HepG2 (cell line): Measurements from ENCODE around the gene COL18A1. TPM values are rescaled to one million over a fixed set of nuclear protein-coding genes. Genes with fewer than 3 reads are reported as not detected.

Experiments
- AHR ChIP-seq: IDR thresholded peaks from 2 replicates; pipeline ENCODE4 v1.6.1; 2018; ENCODE audit warnings: missing genetic modification reagents, missing compliant biosample characterization
- DPF2 ChIP-seq: sonication (generic); formaldehyde crosslinking; IDR thresholded peaks from 2 replicates; pipeline ENCODE4 v1.4.0; 2020; ENCODE audit warnings: mild to moderate bottlenecking, low read depth, missing genetic modification reagents, borderline replicate concordance
- GLI4 ChIP-seq: sonication (generic); formaldehyde crosslinking; IDR thresholded peaks from 2 replicates; pipeline ENCODE4 v1.5.1; 2020; ENCODE audit warnings: missing genetic modification reagents, mild to moderate bottlenecking, moderate library complexity, borderline replicate concordance
- MBNL3 ChIP-seq: fragments of 250-450 bp; sonication (Bioruptor Pico); conservative IDR thresholded peaks from 2 replicates; pipeline ENCODE4 v1.8.0; 2022; ENCODE audit warnings: mild to moderate bottlenecking, inconsistent platforms
- MED8 ChIP-seq: sonication (generic); formaldehyde crosslinking; IDR thresholded peaks from 2 replicates; pipeline ENCODE4 v1.8.1; 2023; ENCODE audit warnings: mild to moderate bottlenecking, missing genetic modification reagents; ENCODE audit not compliant: insufficient replicate concordance
- MXD4 ChIP-seq: IDR thresholded peaks from 2 replicates; pipeline ENCODE4 v1.6.1; 2016; ENCODE audit warnings: mild to moderate bottlenecking, missing biosample characterization, missing genetic modification reagents
- NR2F2 ChIP-seq: IDR thresholded peaks from 2 replicates; pipeline ENCODE4 v1.6.1; 2012; ENCODE audit warnings: low read depth, inconsistent platforms, borderline replicate concordance
- PRDM4 ChIP-seq: sonication (generic); formaldehyde crosslinking; IDR thresholded peaks from 2 replicates; pipeline ENCODE4 v1.9.0; 2021; ENCODE audit warnings: missing genetic modification reagents, borderline replicate concordance
- SP5 ChIP-seq: IDR thresholded peaks from 2 replicates; pipeline ENCODE4 v1.6.1; 2016; ENCODE audit warnings: low read depth, borderline replicate concordance
- SRF ChIP-seq: IDR thresholded peaks from 2 replicates; pipeline ENCODE4 v1.6.1; 2011; ENCODE audit warnings: mild to moderate bottlenecking, low read depth, low read length, moderate library complexity
- YEATS2 ChIP-seq: sonication (generic); formaldehyde crosslinking; IDR thresholded peaks from 2 replicates; pipeline ENCODE4 v1.4.0; 2020; ENCODE audit warnings: missing genetic modification reagents, borderline replicate concordance
- ZNF282 ChIP-seq: fragments of 450-650 bp; IDR thresholded peaks from 2 replicates; pipeline ENCODE4 v1.6.1; 2018; ENCODE audit not compliant: partially characterized antibody
- ZNF333 ChIP-seq: sonication (generic); formaldehyde crosslinking; IDR thresholded peaks from 2 replicates; pipeline ENCODE4 v1.4.0; 2020; ENCODE audit warnings: mild to moderate bottlenecking, missing genetic modification reagents, borderline replicate concordance
- ZNF652 ChIP-seq: IDR thresholded peaks from 2 replicates; pipeline ENCODE4 v1.6.1; 2016; ENCODE audit warnings: low read depth, borderline replicate concordance
- polyA plus RNA-seq, 8 experiments: library from polyadenylated mRNA; depleted of rRNA in 3 of 8; stranded (reverse) in 7 of 8; unstranded in 1 of 8; fragments of >200 nt; fragmentation: Illumina TruSeq in 4 of 8; extraction: Trizol in 4 of 8; gene quantifications; 2 replicates each; pipeline versions ENCODE4 v1.2.1 to v1.2.3, GENCODE V29; 2011 to 2016; ENCODE audit warnings: low read depth in 4 of 8, missing spikeins in 1 of 8, mixed read lengths in 1 of 8; ENCODE audit not compliant: insufficient read depth in 1 of 8
- total RNA-seq, 5 experiments: library from RNA; depleted of rRNA; stranded (reverse); fragments of >200 nt; fragmentation: Illumina TruSeq; extraction: Trizol; gene quantifications; 2 replicates each; pipeline ENCODE4 v1.2.3, GENCODE V29; 2016; ENCODE audit warnings: low read depth in 1 of 5
- TF ChIP-seq, protein P1 (sequence below), 2 experiments: sonication (generic) in 1 of 2; formaldehyde crosslinking in 1 of 2; IDR thresholded peaks; 2 replicates each; pipeline versions ENCODE4 v1.6.1 to v1.9.0; 2014 to 2022; ENCODE audit warnings: antibody characterized with exemption in 1 of 2, borderline replicate concordance in 1 of 2, inconsistent platforms in 1 of 2, low read depth in 1 of 2, missing genetic modification reagents in 1 of 2
- TF ChIP-seq, protein P2 (sequence below): sonication (generic); formaldehyde crosslinking; IDR thresholded peaks from 2 replicates; pipeline ENCODE4 v1.4.0; 2020; ENCODE audit warnings: missing genetic modification reagents, low read depth, mild to moderate bottlenecking, borderline replicate concordance
- TF ChIP-seq, protein P3 (sequence below): sonication (generic); formaldehyde crosslinking; IDR thresholded peaks from 2 replicates; pipeline ENCODE4 v1.8.1; 2023; ENCODE audit warnings: missing genetic modification reagents, inconsistent platforms, borderline replicate concordance

Gene COL18A1
- total and polyA plus RNA-seq, 2 of the 13 experiments (the other 11 are each of a cell fraction or from before 2014, with no cell fraction given): 79.0 to 102 TPM

- TF ChIP-seq, protein P1, sequence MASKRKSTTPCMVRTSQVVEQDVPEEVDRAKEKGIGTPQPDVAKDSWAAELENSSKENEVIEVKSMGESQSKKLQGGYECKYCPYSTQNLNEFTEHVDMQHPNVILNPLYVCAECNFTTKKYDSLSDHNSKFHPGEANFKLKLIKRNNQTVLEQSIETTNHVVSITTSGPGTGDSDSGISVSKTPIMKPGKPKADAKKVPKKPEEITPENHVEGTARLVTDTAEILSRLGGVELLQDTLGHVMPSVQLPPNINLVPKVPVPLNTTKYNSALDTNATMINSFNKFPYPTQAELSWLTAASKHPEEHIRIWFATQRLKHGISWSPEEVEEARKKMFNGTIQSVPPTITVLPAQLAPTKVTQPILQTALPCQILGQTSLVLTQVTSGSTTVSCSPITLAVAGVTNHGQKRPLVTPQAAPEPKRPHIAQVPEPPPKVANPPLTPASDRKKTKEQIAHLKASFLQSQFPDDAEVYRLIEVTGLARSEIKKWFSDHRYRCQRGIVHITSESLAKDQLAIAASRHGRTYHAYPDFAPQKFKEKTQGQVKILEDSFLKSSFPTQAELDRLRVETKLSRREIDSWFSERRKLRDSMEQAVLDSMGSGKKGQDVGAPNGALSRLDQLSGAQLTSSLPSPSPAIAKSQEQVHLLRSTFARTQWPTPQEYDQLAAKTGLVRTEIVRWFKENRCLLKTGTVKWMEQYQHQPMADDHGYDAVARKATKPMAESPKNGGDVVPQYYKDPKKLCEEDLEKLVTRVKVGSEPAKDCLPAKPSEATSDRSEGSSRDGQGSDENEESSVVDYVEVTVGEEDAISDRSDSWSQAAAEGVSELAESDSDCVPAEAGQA (IDR thresholded peaks at IDR 0.05; ENCODE audit: low read depth): no peak
- TF ChIP-seq, protein P1 (CRISPR knock-in tag; IDR thresholded peaks at IDR 0.05; ENCODE audit: borderline replicate concordance): no peak
- TF ChIP-seq MXD4 (CRISPR knock-in tag) (no peak), PRDM4 (CRISPR knock-in tag) (no peak), AHR (no peak), NR2F2 (peak; percentile 30; the same call in 1 of the 2 replicates), ZNF282 (peak; percentile 11), YEATS2 (CRISPR knock-in tag) (no peak), DPF2 (CRISPR knock-in tag) (peak; percentile 70; the same call in 1 of the 2 replicates), SRF (no peak), ZNF652 (CRISPR knock-in tag) (no peak), SP5 (CRISPR knock-in tag) (0 out of 2 replicates have a peak, but pooled peaks have one; percentile 19), MED8 (no peak), GLI4 (no peak), ZNF333 (no peak), MBNL3 (no peak)
- TF ChIP-seq, protein P2, sequence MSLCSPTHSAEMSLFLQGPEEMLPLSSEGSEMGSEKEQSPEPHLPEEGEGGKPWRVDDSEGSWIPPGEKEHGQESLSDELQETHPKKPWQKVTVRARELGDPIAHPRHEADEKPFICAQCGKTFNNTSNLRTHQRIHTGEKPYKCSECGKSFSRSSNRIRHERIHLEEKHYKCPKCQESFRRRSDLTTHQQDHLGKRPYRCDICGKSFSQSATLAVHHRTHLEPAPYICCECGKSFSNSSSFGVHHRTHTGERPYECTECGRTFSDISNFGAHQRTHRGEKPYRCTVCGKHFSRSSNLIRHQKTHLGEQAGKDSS (CRISPR knock-in tag): peak; percentile 81; the same call in 1 of the 2 replicates
- TF ChIP-seq, protein P3, sequence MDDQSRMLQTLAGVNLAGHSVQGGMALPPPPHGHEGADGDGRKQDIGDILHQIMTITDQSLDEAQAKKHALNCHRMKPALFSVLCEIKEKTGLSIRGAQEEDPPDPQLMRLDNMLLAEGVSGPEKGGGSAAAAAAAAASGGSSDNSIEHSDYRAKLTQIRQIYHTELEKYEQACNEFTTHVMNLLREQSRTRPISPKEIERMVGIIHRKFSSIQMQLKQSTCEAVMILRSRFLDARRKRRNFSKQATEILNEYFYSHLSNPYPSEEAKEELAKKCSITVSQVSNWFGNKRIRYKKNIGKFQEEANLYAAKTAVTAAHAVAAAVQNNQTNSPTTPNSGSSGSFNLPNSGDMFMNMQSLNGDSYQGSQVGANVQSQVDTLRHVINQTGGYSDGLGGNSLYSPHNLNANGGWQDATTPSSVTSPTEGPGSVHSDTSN (CRISPR knock-in tag): no peak
Observed at GRCh38 chr21:45528981-45529784, 124.2 kb downstream of the COL18A1 start (continued).
